ENCODE results near the gene NPEPL1. TPM values are rescaled to one million over a fixed set of nuclear protein-coding genes. Genes with fewer than 3 reads are reported as not detected.

Gene NPEPL1, protein sequence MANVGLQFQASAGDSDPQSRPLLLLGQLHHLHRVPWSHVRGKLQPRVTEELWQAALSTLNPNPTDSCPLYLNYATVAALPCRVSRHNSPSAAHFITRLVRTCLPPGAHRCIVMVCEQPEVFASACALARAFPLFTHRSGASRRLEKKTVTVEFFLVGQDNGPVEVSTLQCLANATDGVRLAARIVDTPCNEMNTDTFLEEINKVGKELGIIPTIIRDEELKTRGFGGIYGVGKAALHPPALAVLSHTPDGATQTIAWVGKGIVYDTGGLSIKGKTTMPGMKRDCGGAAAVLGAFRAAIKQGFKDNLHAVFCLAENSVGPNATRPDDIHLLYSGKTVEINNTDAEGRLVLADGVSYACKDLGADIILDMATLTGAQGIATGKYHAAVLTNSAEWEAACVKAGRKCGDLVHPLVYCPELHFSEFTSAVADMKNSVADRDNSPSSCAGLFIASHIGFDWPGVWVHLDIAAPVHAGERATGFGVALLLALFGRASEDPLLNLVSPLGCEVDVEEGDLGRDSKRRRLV
- total RNA-seq (2014; rRNA removed; shearing (Covaris generic)): 21.4 and 24.4 TPM in 2 replicates

GRCh38 chr20:58692579-58693225, at the start of gene NPEPL1:
Gene NPEPL1 (plus strand): TSS chr20:58692800. CDS start chr20:58692901, 101 bp downstream.

DNA sequence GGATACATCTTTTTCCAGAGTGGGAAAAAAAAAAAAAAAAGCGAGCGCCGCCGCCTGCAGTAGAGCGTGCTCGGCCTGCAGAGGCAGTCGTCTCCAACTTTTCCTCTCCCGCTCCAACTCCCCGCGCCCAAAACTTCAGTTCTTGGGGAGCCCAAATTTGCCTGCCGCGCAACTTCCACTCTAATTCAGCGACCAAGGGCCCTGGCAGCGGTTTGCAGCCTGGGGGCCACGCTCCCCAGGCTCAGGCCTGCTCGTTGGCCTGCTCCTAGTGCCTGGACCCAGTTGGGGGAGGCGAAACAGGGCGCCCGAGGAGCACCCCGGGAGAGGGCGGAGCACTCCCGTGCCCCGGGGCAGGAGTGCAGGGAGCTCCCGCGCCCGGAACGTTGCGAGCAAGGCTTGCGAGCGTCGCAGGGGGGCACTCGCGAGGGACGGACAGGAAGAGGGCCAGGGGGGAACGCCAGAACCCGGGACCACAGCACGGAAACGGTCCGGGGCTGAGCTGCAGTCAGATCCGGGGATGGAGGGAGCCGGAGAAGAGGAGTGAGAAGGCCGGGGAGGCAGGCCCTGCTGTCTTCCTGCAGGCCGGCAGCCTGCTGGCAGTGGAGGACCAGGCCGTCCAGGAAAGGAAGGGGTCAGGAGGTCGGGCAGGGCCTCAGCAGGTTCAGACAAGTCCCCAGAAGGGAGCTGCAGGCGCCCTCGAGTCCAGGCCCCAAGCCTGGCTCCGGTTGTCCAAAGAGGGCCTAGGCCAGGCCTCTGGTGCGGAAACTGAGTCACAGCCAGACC, 41.6 kb upstream of the NPEPL1 start, which contains the start of gene STX16:
STX16 (plus strand) TSS at position 508 of the 783 bp plus-strand sequence. CDS start 724 bp downstream, outside the sequence.

Other genes with a start within 250 kb of the NPEPL1 start
- not detected in 2 replicates for gene APCDD1L, start 177.4 kb upstream of the NPEPL1 start, total RNA-seq (2014; rRNA removed; shearing (Covaris generic))
- 36.1 and 43.6 TPM in 2 replicates for gene STX16, start 41.5 kb upstream of the NPEPL1 start, total RNA-seq (2014; rRNA removed; shearing (Covaris generic))
- 5.1 and 8.4 TPM in 2 replicates for gene GNAS-AS1, start 158.1 kb downstream of the NPEPL1 start, total RNA-seq (2014; rRNA removed; shearing (Covaris generic))
- gene GNAS, start 159.9 kb downstream of the NPEPL1 start, total RNA-seq (2014; rRNA removed; shearing (Covaris generic)): 1,104 and 1,194 TPM in 2 replicates